DND-41 (cell line): ENCODE data around the gene FHDC1.

ENCODE experiments used
- ATAC-seq: fragments of 200-7000 bp; cut with Tn5 transposase; 3 replicates; pipeline ENCODE4 v1.9.1; 2021; ENCODE audit warnings: low read depth; ENCODE audit not compliant: insufficient read depth
- DNase-seq: peaks from one replicate; pipeline ENCODE4 v3.0.0-alpha.2; 2020
- H2AFZ ChIP-seq: 2 replicates; pipeline ENCODE4 v1.6.0; 2012; ENCODE audit warnings: low read depth, low read length
- H3K27ac ChIP-seq: 2 replicates; pipeline ENCODE4 v1.5.1; 2012; ENCODE audit warnings: low read length, inconsistent platforms
- H3K27me3 ChIP-seq: fragments of 200-600 bp; sonication (generic); 2 replicates; pipeline ENCODE4 v1.6.0; 2012; ENCODE audit warnings: low read length, mild to moderate bottlenecking, inconsistent platforms; ENCODE audit not compliant: insufficient read depth, poor library complexity
- H3K36me3 ChIP-seq: 2 replicates; pipeline ENCODE4 v1.5.1; 2012; ENCODE audit warnings: low read length, inconsistent platforms; ENCODE audit not compliant: insufficient read depth
- H3K4me1 ChIP-seq: 2 replicates; pipeline ENCODE4 v1.5.1; 2012; ENCODE audit warnings: mild to moderate bottlenecking, low read length; ENCODE audit not compliant: insufficient read depth
- H3K4me2 ChIP-seq: 2 replicates; pipeline ENCODE4 v1.6.0; 2012; ENCODE audit warnings: mild to moderate bottlenecking, moderate library complexity, low read length, inconsistent platforms; ENCODE audit not compliant: insufficient read depth
- H3K4me3 ChIP-seq, 2 experiments: fragments of 200-600 bp in 1 of 2; shearing (Covaris generic) in 1 of 2; 2 replicates each; pipeline ENCODE4 v1.5.1; 2012 to 2016; ENCODE audit warnings: inconsistent platforms in 2 of 2, low read length in 2 of 2, mild to moderate bottlenecking in 2 of 2, low read depth in 1 of 2, moderate library complexity in 1 of 2
- H3K79me2 ChIP-seq: 2 replicates; pipeline ENCODE4 v1.6.0; 2012; ENCODE audit warnings: low read length, inconsistent platforms; ENCODE audit not compliant: insufficient read depth
- H3K9ac ChIP-seq: 2 replicates; pipeline ENCODE4 v1.6.0; 2012; ENCODE audit warnings: low read depth, mild to moderate bottlenecking, inconsistent platforms, low read length, moderate library complexity
- H3K9me3 ChIP-seq: 2 replicates; pipeline ENCODE4 v1.5.1; 2012; ENCODE audit warnings: low read length, moderate library complexity, mild to moderate bottlenecking, inconsistent platforms; ENCODE audit not compliant: insufficient read depth, severe bottlenecking
- H4K20me1 ChIP-seq: 2 replicates; pipeline ENCODE4 v1.6.0; 2012; ENCODE audit warnings: low read length; ENCODE audit not compliant: insufficient read depth
- EZH2 ChIP-seq: IDR thresholded peaks from 3 replicates; pipeline ENCODE4 v1.6.1; 2012; ENCODE audit warnings: borderline replicate concordance, low read depth, mild to moderate bottlenecking, moderate library complexity, low read length, inconsistent platforms; ENCODE audit not compliant: severe bottlenecking
- TF ChIP-seq, protein P1 (sequence below): IDR thresholded peaks from 2 replicates; pipeline ENCODE4 v1.5.1; 2012; ENCODE audit warnings: borderline replicate concordance, low read length, moderate library complexity, mild to moderate bottlenecking; ENCODE audit not compliant: poor library complexity, severe bottlenecking; ENCODE audit errors: extremely low read depth

FHDC1 gene

DNA sequence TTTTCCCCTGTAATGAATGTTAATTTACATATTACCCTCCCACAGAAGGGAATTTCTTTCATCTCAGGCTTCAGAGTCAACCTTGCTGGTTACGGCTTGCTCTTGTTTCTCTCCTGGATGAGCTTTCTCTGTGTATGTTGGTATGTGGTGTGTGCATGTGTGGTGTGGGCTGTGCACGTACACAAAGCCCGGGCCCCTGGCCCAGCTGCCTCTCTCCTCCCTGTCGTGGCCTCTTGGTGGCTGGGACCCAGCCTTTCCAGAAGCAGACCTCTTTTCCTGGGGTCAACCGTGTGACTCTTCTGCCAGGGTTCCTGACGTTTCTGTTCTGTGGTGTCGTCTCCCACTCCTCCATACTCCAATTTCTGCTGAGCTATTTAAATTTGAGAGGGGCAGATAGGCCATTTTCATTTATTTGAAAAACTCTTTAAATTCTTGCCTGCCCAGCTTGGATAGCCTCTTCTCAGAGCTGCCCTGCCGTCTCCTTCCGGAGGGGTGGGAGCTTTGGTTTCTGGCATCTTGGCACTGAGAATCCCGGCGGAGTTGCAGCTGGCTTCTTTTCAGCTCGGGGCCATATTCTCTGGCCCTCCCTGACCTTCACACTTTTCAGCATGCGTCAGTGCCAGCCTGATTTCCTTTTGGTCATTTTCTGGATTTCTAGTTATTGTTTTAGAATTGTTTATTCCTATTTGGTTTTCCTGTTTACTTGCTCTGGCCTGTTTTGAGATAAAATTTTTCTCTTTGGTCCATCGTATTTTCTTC, 25.1 kb downstream of the FHDC1 start:
- H3K9ac ChIP-seq = no peak overlapping the region
- no peak overlapping the region for H3K4me3 ChIP-seq
- no peaks in the 10 kb centered on the region for H3K9me3 ChIP-seq
- no peak overlapping the region for H3K4me2 ChIP-seq
- no peaks in the 10 kb centered on the region for H3K4me1 ChIP-seq
- no peaks in the 10 kb centered on the region for H3K79me2 ChIP-seq
- H3K36me3 ChIP-seq = no peaks in the 10 kb centered on the region
- H2AFZ ChIP-seq = no peak overlapping the region
- ATAC-seq = no peak
- peaks cover 3% of the 10 kb centered on the region for H3K27me3 ChIP-seq
- H3K27ac ChIP-seq = no peak overlapping the region
- TF ChIP-seq, protein P1, sequence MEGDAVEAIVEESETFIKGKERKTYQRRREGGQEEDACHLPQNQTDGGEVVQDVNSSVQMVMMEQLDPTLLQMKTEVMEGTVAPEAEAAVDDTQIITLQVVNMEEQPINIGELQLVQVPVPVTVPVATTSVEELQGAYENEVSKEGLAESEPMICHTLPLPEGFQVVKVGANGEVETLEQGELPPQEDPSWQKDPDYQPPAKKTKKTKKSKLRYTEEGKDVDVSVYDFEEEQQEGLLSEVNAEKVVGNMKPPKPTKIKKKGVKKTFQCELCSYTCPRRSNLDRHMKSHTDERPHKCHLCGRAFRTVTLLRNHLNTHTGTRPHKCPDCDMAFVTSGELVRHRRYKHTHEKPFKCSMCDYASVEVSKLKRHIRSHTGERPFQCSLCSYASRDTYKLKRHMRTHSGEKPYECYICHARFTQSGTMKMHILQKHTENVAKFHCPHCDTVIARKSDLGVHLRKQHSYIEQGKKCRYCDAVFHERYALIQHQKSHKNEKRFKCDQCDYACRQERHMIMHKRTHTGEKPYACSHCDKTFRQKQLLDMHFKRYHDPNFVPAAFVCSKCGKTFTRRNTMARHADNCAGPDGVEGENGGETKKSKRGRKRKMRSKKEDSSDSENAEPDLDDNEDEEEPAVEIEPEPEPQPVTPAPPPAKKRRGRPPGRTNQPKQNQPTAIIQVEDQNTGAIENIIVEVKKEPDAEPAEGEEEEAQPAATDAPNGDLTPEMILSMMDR = no peak
- no peak for TF ChIP-seq EZH2
- no peaks in the 10 kb centered on the region for H4K20me1 ChIP-seq
- DNase-seq = no peak

DNA sequence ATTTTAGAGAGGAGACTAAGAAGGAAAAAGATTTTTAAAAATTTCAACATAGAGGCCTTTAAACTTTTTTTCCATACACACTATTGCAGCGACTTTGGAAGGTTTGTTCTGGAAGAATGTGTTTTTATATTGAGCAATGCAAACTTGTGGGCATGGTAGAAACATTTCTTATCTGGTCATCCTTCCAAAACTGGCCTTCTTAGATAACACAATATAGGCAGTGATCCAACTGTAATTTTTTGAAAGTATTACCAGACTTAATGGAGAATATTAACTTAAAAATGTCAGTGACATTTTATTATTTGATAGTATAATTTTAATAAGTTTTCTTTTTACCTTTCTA, 25.6 kb downstream of the FHDC1 start:
- no peaks in the 10 kb centered on the region for H3K36me3 ChIP-seq
- H2AFZ ChIP-seq = no peak overlapping the region

DNA sequence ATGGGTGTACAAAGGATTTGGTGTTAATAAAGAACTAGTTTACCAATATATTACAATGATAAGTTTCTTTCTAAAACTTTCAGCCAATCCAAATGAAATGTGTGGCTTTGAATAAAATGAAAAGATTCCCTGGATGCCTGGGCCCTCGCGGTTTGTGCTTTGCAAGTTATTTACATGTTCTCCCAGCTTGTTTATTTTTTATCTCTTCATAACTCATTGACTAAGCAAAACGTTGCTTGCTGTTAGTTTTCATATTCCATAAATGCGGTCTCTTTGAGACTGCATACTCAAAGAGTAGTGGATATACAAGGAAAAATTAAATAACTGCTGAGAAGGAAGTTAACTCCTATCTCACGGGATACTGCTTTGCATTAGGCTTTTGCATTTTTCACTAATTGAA, 26.0 kb downstream of the FHDC1 start:
- Histone ChIP-seq H3K27me3 (peaks cover 3% of the 10 kb centered on the region), H3K79me2 (no peaks in the 10 kb centered on the region), H3K4me2 (no peak overlapping the region), H3K9ac (no peak overlapping the region), H4K20me1 (no peaks in the 10 kb centered on the region), H3K4me3 (no peak overlapping the region), H3K27ac (no peak overlapping the region), H3K36me3 (no peaks in the 10 kb centered on the region), H2AFZ (no peak overlapping the region), H3K4me1 (no peaks in the 10 kb centered on the region), H3K9me3 (no peaks in the 10 kb centered on the region)
- ATAC-seq = no peak
- DNase-seq = no peak
- no peak for TF ChIP-seq EZH2
- TF ChIP-seq, protein P1 = no peak

More for the DNA sequence above, 25.6 kb downstream of the FHDC1 start:
- Histone ChIP-seq H3K27me3 (peaks cover 3% of the 10 kb centered on the region), H4K20me1 (no peaks in the 10 kb centered on the region), H3K4me2 (no peak overlapping the region), H3K9ac (no peak overlapping the region), H3K4me1 (no peaks in the 10 kb centered on the region), H3K4me3 (no peak overlapping the region), H3K79me2 (no peaks in the 10 kb centered on the region), H3K9me3 (no peaks in the 10 kb centered on the region), H3K27ac (no peak overlapping the region)
- no peak for ATAC-seq
- DNase-seq = no peak
- TF ChIP-seq, protein P1 = no peak
- no peak for TF ChIP-seq EZH2
